ENCODE measurements around the gene TNC.

The TNC gene

GRCh38 chr9:114994768-114995167, 123.2 kb downstream of the TNC start:
- DNase-seq, result no peak
- in situ Hi-C loops (cut with HindIII; ENCODE audit: low pct_ligation_motif_present, low pct_unique_long_range_greater_than_20kb, low sequenced_read_pairs), result no loop called here

- in situ Hi-C loops (cut with HindIII; ENCODE audit: low pct_ligation_motif_present, low pct_unique_long_range_greater_than_20kb, low sequenced_read_pairs), result no loop called here
- DNase-seq, result no peak
Measured at GRCh38 chr9:114991861-114992260, 126.1 kb downstream of the TNC start.

- no peak for DNase-seq
- in situ Hi-C loops (cut with HindIII; ENCODE audit: low pct_ligation_motif_present, low pct_unique_long_range_greater_than_20kb, low sequenced_read_pairs), result no loop called here
Measured at GRCh38 chr9:114990901-114991300, 127.1 kb downstream of the TNC start.

- in situ Hi-C loops (cut with HindIII; ENCODE audit: low pct_ligation_motif_present, low pct_unique_long_range_greater_than_20kb, low sequenced_read_pairs), result no loop called here
- no peak for DNase-seq
Measured at GRCh38 chr9:114989600-114990410, 128.2 kb downstream of the TNC start.

- in situ Hi-C loops (cut with HindIII; ENCODE audit: low pct_ligation_motif_present, low pct_unique_long_range_greater_than_20kb, low sequenced_read_pairs), result no loop called here
Measured at GRCh38 chr9:114988962-114989599, 128.9 kb downstream of the TNC start.

DNA sequence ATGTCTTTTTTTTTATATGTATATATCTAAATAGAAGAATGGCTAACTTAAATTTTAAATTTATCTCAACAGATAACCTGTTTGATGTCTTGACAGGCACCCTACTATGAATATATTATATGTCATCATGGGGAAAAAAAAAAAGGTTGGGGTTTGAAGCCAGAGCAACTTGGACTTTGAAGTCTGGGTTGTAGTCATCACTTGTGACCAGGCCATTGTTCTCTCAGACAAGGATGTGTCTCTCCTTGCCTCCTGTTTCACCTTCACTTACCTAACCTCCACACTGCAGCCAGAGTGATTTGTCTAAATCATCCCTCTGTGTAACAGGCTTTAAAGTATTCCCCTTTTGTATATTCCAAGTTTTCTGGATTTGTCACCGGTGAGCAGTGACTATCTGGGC, 130.8 kb downstream of the TNC start:
- in situ Hi-C loops (cut with HindIII; ENCODE audit: low pct_ligation_motif_present, low pct_unique_long_range_greater_than_20kb, low sequenced_read_pairs), result no loop called here
- no peak for DNase-seq

More at GRCh38 chr9:114988962-114989599, 128.9 kb downstream of the TNC start:
- DNase-seq, result no peak

- in situ Hi-C loops (cut with HindIII; ENCODE audit: low pct_ligation_motif_present, low pct_unique_long_range_greater_than_20kb, low sequenced_read_pairs), result no loop called here
- no peak for DNase-seq
Measured at GRCh38 chr9:114985959-114986501, 131.9 kb downstream of the TNC start.

DNA sequence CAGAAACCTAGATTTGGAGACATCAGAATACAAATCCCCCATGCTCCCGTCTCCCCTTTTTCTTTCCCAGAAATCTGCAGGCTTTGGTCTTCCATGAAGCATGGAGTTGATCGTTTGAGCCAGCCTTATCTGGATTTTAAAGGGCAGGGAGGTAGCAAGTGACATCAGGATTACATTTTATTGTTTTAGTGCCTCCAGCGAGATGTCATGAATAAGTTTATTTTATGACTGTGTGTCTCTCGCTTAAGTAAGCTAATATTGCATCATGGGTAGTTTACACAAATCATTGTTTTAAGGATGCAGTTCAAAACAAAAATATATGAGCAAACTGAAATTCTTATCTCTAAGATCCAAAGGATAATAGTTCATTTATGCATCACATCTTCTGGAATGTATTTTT, 136.9 kb downstream of the TNC start:
- no peak for DNase-seq
- in situ Hi-C loops (cut with HindIII; ENCODE audit: low pct_ligation_motif_present, low pct_unique_long_range_greater_than_20kb, low sequenced_read_pairs), result no loop called here

DNA sequence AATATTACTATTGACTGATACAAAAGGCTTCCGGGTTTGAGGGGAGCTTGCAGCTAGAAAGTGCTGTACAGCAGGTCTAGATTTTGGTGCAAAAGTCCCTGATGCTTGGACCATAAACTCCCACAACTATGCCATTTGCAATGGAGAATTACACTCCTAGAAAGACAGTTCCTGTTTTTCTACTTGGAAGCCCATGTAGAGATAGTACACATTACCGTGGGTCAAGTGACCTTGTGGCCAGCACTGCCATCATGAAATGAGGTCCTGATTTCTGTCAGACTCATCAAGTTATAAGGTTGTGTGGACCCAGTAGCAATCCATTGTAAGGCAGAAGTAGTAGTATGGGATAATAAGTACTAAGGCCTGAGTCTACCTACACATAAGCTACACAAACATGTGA, 144.7 kb downstream of the TNC start:
- in situ Hi-C loops (cut with HindIII; ENCODE audit: low pct_ligation_motif_present, low pct_unique_long_range_greater_than_20kb, low sequenced_read_pairs), result no loop called here
- no peak for DNase-seq

DNA sequence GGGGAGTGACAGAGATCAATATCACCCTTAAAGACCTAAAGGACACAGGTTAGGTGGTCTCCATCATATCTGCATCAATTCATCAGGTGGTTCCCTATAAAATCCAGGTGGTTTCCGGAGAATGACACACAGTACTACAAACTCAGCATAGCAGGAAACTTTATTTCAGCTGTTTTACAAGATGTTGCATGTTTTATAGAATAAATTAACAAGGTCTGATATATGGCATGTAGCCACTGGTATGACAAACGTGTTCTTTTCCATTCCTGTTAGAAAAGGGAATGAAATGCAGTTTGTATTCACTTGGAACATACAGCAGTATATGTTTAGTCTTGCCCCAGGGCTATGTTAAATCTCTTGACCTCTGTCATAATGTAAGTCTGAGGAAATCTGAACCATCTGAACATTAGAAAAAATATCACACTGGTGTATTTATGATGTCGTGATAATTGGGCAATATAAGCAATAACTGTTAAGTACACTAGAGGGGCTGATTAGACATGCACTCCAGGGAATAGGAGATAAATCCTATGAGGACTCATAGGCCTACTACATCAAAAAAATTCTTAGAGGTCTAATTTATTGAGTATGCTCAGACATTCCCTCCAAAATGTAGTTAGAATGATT, 145.3 kb downstream of the TNC start:
- in situ Hi-C loops (cut with HindIII; ENCODE audit: low pct_ligation_motif_present, low pct_unique_long_range_greater_than_20kb, low sequenced_read_pairs), result no loop called here
- DNase-seq, result no peak
